CD4-positive, alpha-beta T cell treated with Interleukin-4 for 1 hour (primary cell): ENCODE measurements around the gene NELL1.
A peak's percentile ranks its signal among the peaks of the same experiment; 100 is the strongest.

Experiments used
- DNase-seq, 2 donors: peaks; one replicate each; pipeline ENCODE4 v3.0.0-alpha.2; 2020 to 2022

NELL1 gene

GRCh38 chr11:20668844-20669819 lies at the start of gene NELL1:
Gene NELL1 (plus strand): TSS chr11:20669586.
- DNase-seq, result no peak

- no peak for DNase-seq
These were observed 48.4 kb upstream of the NELL1 start for GRCh38 chr11:20620988-20621387.

DNA sequence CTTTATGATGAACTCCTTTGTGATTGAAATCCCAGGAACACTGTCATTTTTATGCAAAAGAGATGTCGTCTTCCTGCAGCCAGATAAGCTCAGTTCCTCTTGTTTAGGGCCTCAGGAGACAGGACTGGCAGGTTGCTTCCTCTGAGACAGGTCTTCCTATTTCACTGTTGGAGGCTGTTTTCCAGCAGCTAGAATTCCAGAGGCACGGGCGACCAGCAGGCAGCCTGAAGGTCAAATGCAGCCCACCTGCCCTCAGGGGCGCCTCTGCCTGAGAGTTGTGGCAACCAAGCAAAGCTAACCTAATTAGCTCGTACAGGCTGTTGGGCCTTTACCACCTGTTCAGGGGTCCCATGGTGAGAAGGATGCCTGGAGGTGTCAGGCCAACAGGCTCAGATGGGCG lies 47.7 kb upstream of the NELL1 start:
- no peak for DNase-seq

GRCh38 chr11:20623252-20623651 lies 46.1 kb upstream of the NELL1 start:
- DNase-seq, result no peak

DNA sequence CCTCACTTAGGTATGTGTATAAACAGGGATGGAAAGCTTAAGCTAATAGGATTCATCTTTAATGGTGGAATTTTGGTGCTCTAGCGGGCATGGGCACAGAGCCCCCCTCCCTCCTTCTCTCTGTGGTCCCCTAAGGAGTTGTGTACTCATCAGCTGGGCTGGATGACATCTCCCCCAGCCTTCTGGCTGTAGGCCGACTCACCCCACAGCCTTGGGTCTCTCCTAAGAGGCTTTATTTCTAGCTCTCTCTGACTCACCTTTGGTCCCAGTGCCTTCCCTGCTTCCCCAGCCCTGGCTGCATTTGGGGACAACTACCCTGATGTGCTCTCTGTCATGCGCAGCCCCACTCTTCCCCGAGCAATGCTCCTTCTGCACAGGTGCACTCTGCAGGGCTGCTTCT lies 43.1 kb upstream of the NELL1 start:
- DNase-seq, result no peak

DNA sequence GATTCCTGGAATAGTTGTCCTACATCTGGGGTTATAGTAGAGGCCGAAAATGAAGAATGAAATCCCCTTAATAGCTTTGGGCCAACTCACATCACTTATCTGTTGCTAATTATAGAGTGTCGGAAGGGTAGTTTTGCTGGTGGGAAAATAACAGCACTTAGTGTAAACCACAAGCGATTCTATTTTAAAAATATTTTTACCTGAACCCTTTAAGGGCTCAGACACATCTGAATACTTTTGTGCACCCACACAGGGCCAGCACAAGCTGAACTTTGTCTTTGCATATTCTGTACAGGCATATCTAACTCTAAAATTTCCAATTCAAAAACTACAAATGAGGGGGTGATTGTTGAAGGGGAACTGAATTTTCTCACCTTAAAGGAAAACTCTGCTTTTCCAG lies 42.4 kb upstream of the NELL1 start:
- no peak for DNase-seq

- no peak for DNase-seq
These were observed 41.7 kb upstream of the NELL1 start for GRCh38 chr11:20627701-20628100.

DNA sequence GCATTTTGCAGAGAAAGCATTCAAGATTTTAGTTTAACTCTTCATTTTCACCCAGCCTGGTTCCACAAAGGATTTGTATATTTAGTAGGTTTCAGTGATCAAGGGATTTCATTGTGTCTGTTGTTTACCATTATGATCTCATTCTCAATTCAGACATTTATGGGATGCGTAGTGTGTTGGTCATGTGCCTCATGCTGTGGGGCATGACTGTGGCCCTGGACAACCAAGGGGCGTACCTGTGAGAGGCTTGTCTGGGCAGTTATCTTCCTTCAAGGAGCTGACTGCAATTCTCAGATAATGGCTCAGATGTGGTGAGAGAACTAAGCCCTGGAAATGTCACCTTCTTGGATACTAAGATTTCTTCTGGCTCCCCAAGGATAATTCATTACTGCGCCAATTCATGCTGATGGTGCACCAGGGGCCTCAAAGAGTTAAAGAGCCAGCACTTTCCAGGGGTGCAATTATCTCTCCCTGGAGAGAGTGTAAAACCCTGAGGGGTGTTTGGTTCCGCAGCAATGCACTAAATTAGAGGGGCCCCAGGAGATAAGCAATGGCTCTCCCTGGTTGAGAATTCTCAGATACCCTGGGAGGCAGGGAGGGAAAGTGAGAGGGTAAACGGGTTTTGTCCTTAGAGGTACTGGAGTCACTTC lies 37.7 kb upstream of the NELL1 start:
- DNase-seq, result no peak

- no peak for DNase-seq
These were observed 37.2 kb upstream of the NELL1 start for GRCh38 chr11:20632169-20632532.

DNA sequence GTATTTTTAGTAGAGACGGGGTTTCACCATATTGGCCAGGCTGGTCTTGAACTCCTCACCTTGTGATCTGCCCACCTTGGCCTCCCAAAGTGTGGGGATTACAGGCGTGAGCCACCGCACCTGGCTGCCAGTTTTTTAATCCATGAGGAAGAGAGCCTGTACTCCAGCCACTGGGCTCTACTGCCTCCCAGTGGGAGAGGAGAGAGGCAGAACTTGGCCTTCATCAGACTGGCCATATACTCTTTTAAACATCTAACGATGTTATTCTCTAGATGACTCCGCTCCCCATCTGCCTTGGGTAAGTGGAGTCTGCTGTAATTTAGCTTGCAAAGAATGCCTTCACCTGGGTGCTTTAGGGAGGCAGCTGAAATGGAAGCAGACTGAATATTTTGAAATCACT lies 35.3 kb upstream of the NELL1 start:
- no peak for DNase-seq

DNA sequence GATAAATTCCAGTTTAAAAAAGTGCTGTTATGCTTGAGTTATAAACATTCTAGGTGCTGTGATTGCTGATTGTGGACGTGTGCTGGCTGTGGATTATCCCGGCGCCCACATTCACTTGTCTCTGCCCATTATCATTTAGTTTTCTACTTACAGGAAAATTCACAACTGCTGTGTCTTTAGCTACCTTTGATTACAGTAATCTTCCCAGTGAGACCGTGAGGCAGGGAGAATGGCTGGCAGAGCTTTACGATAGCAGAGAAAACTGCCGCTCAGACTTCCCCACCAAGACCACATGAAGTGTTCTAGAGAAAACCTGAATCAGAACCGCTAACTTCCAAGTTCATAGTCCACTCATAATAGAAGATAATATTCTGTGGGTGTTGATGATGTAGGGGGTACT lies 34.6 kb upstream of the NELL1 start:
- DNase-seq, result no peak

DNA sequence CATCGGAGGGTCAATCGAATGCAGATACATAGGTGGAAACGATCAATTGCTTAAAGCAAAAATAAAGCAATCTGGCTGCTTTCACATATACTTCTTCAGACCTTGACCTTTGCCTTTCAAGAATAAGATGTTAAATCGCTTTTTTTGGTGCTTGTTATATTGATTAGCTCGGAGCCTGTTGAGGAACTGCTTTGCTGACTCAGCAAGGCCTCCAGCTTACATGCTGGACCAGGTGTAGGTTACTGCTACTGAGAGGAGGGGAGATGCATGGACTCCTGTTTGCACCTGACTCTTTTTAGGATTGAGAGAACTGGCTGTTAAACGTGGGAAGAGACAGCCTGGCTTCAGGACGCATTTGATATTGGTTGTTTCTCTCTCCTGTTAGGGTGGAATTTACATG lies 31.3 kb upstream of the NELL1 start:
- DNase-seq, result no peak

DNA sequence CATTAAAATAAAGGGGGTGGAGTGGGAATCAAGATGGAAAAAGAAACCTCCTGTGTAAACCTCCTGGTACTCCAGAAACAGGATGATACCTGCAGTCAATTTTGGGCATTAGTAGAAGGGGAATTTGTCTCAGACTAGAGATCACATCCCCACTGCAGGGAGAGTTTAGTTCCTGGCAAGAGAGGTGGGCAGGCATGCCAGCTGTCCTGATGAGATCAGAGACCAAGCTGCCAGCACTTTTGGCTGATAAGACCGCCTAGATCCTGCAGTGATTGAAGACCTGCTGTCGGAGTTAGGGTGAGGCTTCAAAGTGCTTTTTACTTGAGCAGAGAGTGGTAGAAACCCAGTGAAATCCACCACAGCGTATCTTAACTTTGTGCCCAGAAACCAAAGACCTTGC lies 29.7 kb upstream of the NELL1 start:
- DNase-seq, result no peak

GRCh38 chr11:20640401-20640800 lies 29.0 kb upstream of the NELL1 start:
- no peak for DNase-seq

DNA sequence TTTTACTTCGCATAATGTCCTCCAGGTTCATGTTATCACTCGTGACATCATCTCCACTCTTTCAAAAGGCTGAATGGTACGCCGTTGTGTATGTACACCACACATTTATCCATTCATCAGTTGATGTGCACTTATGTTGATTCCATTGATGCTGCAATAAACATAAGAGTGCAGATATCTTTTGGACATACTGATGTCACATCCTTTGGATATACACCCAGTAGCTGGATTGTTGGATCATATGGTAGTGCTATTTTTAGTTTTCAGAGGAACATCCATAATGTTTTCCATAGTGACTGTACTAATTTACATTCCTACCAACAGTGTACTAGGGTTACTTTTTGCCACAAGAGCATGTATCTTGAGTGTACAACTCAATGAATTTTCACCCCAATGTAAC lies 25.0 kb upstream of the NELL1 start:
- DNase-seq, result no peak

- peak in 1 of 2 donors; percentile 43 for DNase-seq
These were observed 21.3 kb upstream of the NELL1 start for GRCh38 chr11:20647976-20648565.

- DNase-seq, result no peak
These were observed 17.1 kb upstream of the NELL1 start for GRCh38 chr11:20652150-20652806.

GRCh38 chr11:20654038-20654437 lies 15.3 kb upstream of the NELL1 start:
- no peak for DNase-seq

GRCh38 chr11:20656901-20657300 lies 12.5 kb upstream of the NELL1 start:
- no peak for DNase-seq

GRCh38 chr11:20658135-20658534 lies 11.3 kb upstream of the NELL1 start:
- no peak for DNase-seq

GRCh38 chr11:20661445-20661844 lies 7.9 kb upstream of the NELL1 start:
- no peak for DNase-seq

DNA sequence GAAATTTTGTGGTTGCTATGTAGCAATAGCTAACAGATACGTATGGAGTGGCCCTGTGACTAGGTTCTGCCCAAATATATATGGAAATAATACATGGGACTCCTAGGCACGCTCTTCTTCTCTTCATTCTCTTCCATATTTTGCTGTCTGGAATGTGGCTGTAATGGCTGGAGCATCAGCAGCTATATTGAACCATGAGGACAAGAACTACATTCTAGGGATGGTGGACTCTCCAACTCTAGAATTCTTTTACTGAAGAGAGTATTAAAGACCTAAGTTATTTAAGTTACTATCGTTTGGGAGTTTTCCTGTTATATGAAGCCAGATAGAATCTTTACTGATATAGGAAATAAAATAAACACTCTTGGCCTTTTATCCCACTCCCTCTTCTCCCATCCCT lies 7.5 kb upstream of the NELL1 start:
- DNase-seq, result no peak

- no peak for DNase-seq
These were observed 1.1 kb upstream of the NELL1 start for GRCh38 chr11:20668131-20668809.
